K562 (cell line): Measurements from ENCODE around the gene ADIPOQ. TPM values are rescaled to one million over a fixed set of nuclear protein-coding genes. Genes with fewer than 3 reads are reported as not detected.

ENCODE experiments used
- FIP1L1 ChIP-seq: fragments of 200-400 bp; formaldehyde crosslinking; IDR thresholded peaks from 2 replicates; pipeline ENCODE4 v1.6.1; 2018; ENCODE audit warnings: mild to moderate bottlenecking, low read depth, low read length; ENCODE audit not compliant: poor library complexity, severe bottlenecking
- HMGN3 ChIP-seq: IDR thresholded peaks from 2 replicates; pipeline ENCODE4 v1.6.1; 2011; ENCODE audit warnings: borderline replicate concordance, low read depth, mild to moderate bottlenecking, mixed read lengths, low read length; ENCODE audit not compliant: insufficient read length; ENCODE audit errors: extremely low read depth
- L3MBTL2 ChIP-seq: fragments of 450-650 bp; IDR thresholded peaks from 2 replicates; pipeline ENCODE4 v1.6.1; 2016; ENCODE audit warnings: mild to moderate bottlenecking, moderate library complexity
- MEIS2 ChIP-seq: fragments of 450-650 bp; IDR thresholded peaks from 2 replicates; pipeline ENCODE4 v1.6.1; 2014; ENCODE audit warnings: mild to moderate bottlenecking; ENCODE audit not compliant: partially characterized antibody
- MGA ChIP-seq: fragments of 450-650 bp; IDR thresholded peaks from 2 replicates; pipeline ENCODE4 v1.6.1; 2016; ENCODE audit warnings: mild to moderate bottlenecking, moderate library complexity
- MLLT1 ChIP-seq, 2 experiments: fragments of 450-650 bp; IDR thresholded peaks; 2 replicates each; pipeline ENCODE4 v1.6.1; 2016
- PHF8 ChIP-seq: fragments of 200-600 bp; sonication (generic); IDR thresholded peaks from 2 replicates; pipeline ENCODE4 v1.6.1; 2012; ENCODE audit warnings: mixed run types, mild to moderate bottlenecking, inconsistent platforms, low read length, moderate library complexity, borderline replicate concordance
- POLR2A ChIP-seq: fragments of 450-650 bp; conservative IDR thresholded peaks from 2 replicates; pipeline ENCODE4 v1.6.1; 2016
- TBP ChIP-seq: optimal IDR thresholded peaks from 2 replicates; pipeline ENCODE3; 2011; ENCODE audit warnings: low read depth, low read length, improper control_type of control experiment
- TFAM ChIP-seq: fragments of 250-450 bp; sonication (Bioruptor Pico); conservative IDR thresholded peaks from 2 replicates; pipeline ENCODE4 v1.5.0; 2021; ENCODE audit warnings: mild to moderate bottlenecking, moderate library complexity
- TGIF2 ChIP-seq: sonication (generic); formaldehyde crosslinking; IDR thresholded peaks from 2 replicates; pipeline ENCODE4 v1.8.1; 2022; ENCODE audit warnings: mild to moderate bottlenecking, missing genetic modification reagents, moderate library complexity
- ZNF436 ChIP-seq: fragments of 250-450, 450-650 bp; sonication (Bioruptor Pico); formaldehyde crosslinking; IDR thresholded peaks from 2 replicates; pipeline ENCODE4 v1.7.0; 2020; ENCODE audit warnings: mild to moderate bottlenecking
- polyA plus RNA-seq, 8 experiments: library from polyadenylated mRNA; depleted of rRNA in 4 of 8; stranded (reverse) in 5 of 8; unstranded in 3 of 8; fragments of >200 nt; fragmentation: Nextera tagmentation in 2 of 8; fragmentation: Illumina TruSeq in 1 of 8; extraction: Ambion mirVana in 2 of 8; extraction: Trizol in 1 of 8; gene quantifications; 2 replicates each; pipeline versions ENCODE4 v1.2.1 to v1.2.3, GENCODE V29; 2011 to 2014; ENCODE audit warnings: inconsistent platforms in 1 of 8, missing spikeins in 1 of 8
- total RNA-seq, 7 experiments: library from RNA; depleted of rRNA in 6 of 7; stranded (reverse); fragments of >200 nt in 6 of 7; fragmentation: Illumina TruSeq in 2 of 7; extraction: Trizol in 2 of 7; gene quantifications; 2 replicates each; pipeline versions ENCODE4 v1.2.1 to v1.2.3, GENCODE V29; 2011 to 2021; ENCODE audit warnings: low replicate concordance in 1 of 7

ADIPOQ gene
- total and polyA plus RNA-seq, 9 of the 15 experiments (the other 6 are each of a cell fraction or from before 2014, with no cell fraction given) = 0.01 to 0.04 (median 0.03) TPM; not detected in 4

- peak; percentile 63 for TF ChIP-seq MGA
- TF ChIP-seq ZNF436 = no peak
- peak; percentile 79 for TF ChIP-seq POLR2A
- TF ChIP-seq MLLT1 (IDR thresholded peaks at IDR 0.05) = 0 out of 4 replicates have a peak, but pooled peaks of 1 of the 2 experiments have one; percentile 26
- no peak for TF ChIP-seq TGIF2 (CRISPR knock-in tag)
- TF ChIP-seq HMGN3 = peak; percentile 58
- peak; percentile 50 for TF ChIP-seq TBP
- peak; percentile 20 for TF ChIP-seq FIP1L1
- TF ChIP-seq TFAM (CRISPR knock-in tag) = no peak
- TF ChIP-seq L3MBTL2 = peak; percentile 93
- peak; percentile 61 for TF ChIP-seq MEIS2
- TF ChIP-seq PHF8 = peak; percentile 66; the same call in 1 of the 2 replicates
Measured at GRCh38 chr3:186826976-186827857, 15.3 kb upstream of the ADIPOQ start (continued).
